HCT116 (cell line): Measurements from ENCODE around the gene RAI14. TPM values are rescaled to one million over a fixed set of nuclear protein-coding genes. Genes with fewer than 3 reads are reported as not detected.

Experiments used
- ATAC-seq: fragments of 200-7000 bp; cut with Tn5 transposase; 2 replicates; pipeline ENCODE4 v1.9.1; 2020; ENCODE audit warnings: mild to moderate bottlenecking, moderate library complexity
- BruUV-seq: library from RNA; stranded (reverse); fragments of 400-500 nt; replicated peaks from 2 replicates; lab custom pipeline; 2021; lab: Mats Ljungman, UMichigan
- CTCF ChIA-PET: fragments of 300-600 bp; sonication (Branson Sonifier 250); formaldehyde crosslinking; loops from one replicate; lab custom pipeline; 2021; ENCODE audit warnings: antibody characterized with exemption; lab: Charles Lee
- POLR2A ChIA-PET: fragments of 300-600, 350-600 bp; sonication (Branson Sonifier 250); formaldehyde crosslinking; loops from one replicate; lab custom pipeline; 2021; ENCODE audit warnings: antibody characterized with exemption; lab: Charles Lee
- RAD21 ChIA-PET, 2 experiments: fragments of 300-600 bp; sonication (Branson Sonifier 250); formaldehyde crosslinking; loops; one replicate each; lab custom pipeline; 2023; ENCODE audit warnings: low total read pairs in 2 of 2; ENCODE audit not compliant: uncharacterized antibody in 2 of 2, unreplicated experiment in 2 of 2, low non-redundant PET in 1 of 2; lab: Charles Lee
- DNase-seq: peaks from one replicate; pipeline ENCODE4 v3.0.0-alpha.2; 2010; ENCODE audit warnings: low read depth, low spot score
- H2AFZ ChIP-seq: fragments of 200-600 bp; shearing (Covaris generic), sonication (generic); 2 replicates; pipeline ENCODE4 v1.6.1; 2017; ENCODE audit warnings: low read depth, mixed run types, mixed read lengths, antibody characterized with exemption, low read length; ENCODE audit not compliant: poor library complexity, severe bottlenecking
- H3K27ac ChIP-seq: 2 replicates; pipeline ENCODE4 v1.5.1; 2012; ENCODE audit warnings: low read depth, low read length
- H3K27me3 ChIP-seq: fragments of 200-600 bp; sonication (generic); 2 replicates; pipeline ENCODE4 v1.6.1; 2016; ENCODE audit warnings: mixed run types, low read length, mixed read lengths; ENCODE audit not compliant: insufficient read depth
- H3K36me3 ChIP-seq, 2 experiments: fragments of 200-500 bp in 1 of 2; fragments of 200-600 bp in 1 of 2; sonication (Bioruptor generic) in 1 of 2; sonication (generic) in 1 of 2; 2 replicates each; pipeline versions ENCODE4 v1.5.1 to v1.6.1; 2014 to 2016; ENCODE audit warnings: low read length in 2 of 2, inconsistent platforms in 1 of 2, mixed read lengths in 1 of 2, mixed run types in 1 of 2; ENCODE audit not compliant: insufficient read depth in 2 of 2, control insufficient read depth in 1 of 2
- H3K4me1 ChIP-seq, 2 experiments: fragments of 200-600 bp in 1 of 2; sonication (generic) in 1 of 2; 2 replicates each; pipeline versions ENCODE4 v1.5.1 to v1.6.1; 2012 to 2017; ENCODE audit warnings: low read length in 2 of 2, inconsistent platforms in 1 of 2, mild to moderate bottlenecking in 1 of 2, mixed read lengths in 1 of 2, mixed run types in 1 of 2, moderate library complexity in 1 of 2; ENCODE audit not compliant: insufficient read depth in 2 of 2, control insufficient read depth in 1 of 2
- H3K4me2 ChIP-seq: fragments of 200-600 bp; sonication (generic); 2 replicates; pipeline ENCODE4 v1.6.1; 2017; ENCODE audit warnings: mixed run types, low read length, mixed read lengths
- H3K4me3 ChIP-seq, 2 experiments: fragments of 200-600 bp in 1 of 2; sonication (generic) in 1 of 2; replicated peaks in 1 of 2; 2 replicates each; pipeline ENCODE4 v1.5.1; 2011 to 2016; ENCODE audit warnings: low read length in 2 of 2, control low read depth in 1 of 2, low read depth in 1 of 2, mild to moderate bottlenecking in 1 of 2, mixed read lengths in 1 of 2, mixed run types in 1 of 2
- H3K79me2 ChIP-seq: fragments of 200-600 bp; sonication (generic); 2 replicates; pipeline ENCODE4 v1.6.1; 2017; ENCODE audit warnings: mild to moderate bottlenecking, mixed run types, low read length, moderate library complexity, mixed read lengths; ENCODE audit not compliant: insufficient read depth
- H3K9ac ChIP-seq: fragments of 200-600 bp; sonication (generic); 2 replicates; pipeline ENCODE4 v1.6.1; 2016; ENCODE audit warnings: low read length, mixed read lengths
- H3K9me2 ChIP-seq: fragments of 200-600 bp; sonication (generic), shearing (Covaris generic); 2 replicates; pipeline ENCODE4 v1.6.1; 2017; ENCODE audit warnings: mixed run types, mild to moderate bottlenecking, moderate library complexity; ENCODE audit not compliant: insufficient read depth
- H3K9me3 ChIP-seq, 2 experiments: fragments of 200-500 bp in 1 of 2; fragments of 200-600 bp in 1 of 2; sonication (Bioruptor generic) in 1 of 2; sonication (generic) in 1 of 2; 2 replicates each; pipeline ENCODE4 v1.6.1; 2014 to 2017; ENCODE audit warnings: low read length in 2 of 2, mixed read lengths in 2 of 2, inconsistent platforms in 1 of 2, low read depth in 1 of 2, mild to moderate bottlenecking in 1 of 2, mixed run types in 1 of 2, moderate library complexity in 1 of 2; ENCODE audit not compliant: control insufficient read depth in 1 of 2, insufficient read depth in 1 of 2
- H4K20me1 ChIP-seq: fragments of 200-600 bp; sonication (generic), shearing (Covaris generic); 2 replicates; pipeline ENCODE4 v1.6.1; 2017; ENCODE audit warnings: mixed run types, mild to moderate bottlenecking, moderate library complexity; ENCODE audit not compliant: insufficient read depth
- CBX3 ChIP-seq: IDR thresholded peaks from 2 replicates; pipeline ENCODE4 v1.6.1; 2012; ENCODE audit warnings: low read depth
- EZH2phosphoT487 ChIP-seq: fragments of 200-600 bp; IDR thresholded peaks from 2 replicates; pipeline ENCODE4 v1.6.1; 2018; ENCODE audit warnings: antibody characterized with exemption, borderline replicate concordance
- JUND ChIP-seq: IDR thresholded peaks from 2 replicates; pipeline ENCODE4 v1.6.1; 2012
- SRF ChIP-seq: IDR thresholded peaks from 2 replicates; pipeline ENCODE4 v1.6.1; 2012; ENCODE audit warnings: low read depth
- ZFX ChIP-seq: fragments of 450-650 bp; IDR thresholded peaks from 2 replicates; pipeline ENCODE4 v1.6.1; 2017
- intact Hi-C: fragments of 100-400 bp; cut with micrococcal nuclease; formaldehyde crosslinking; loops from 2 replicates; pipeline ENCODE4 v1.10.0; 2022
- total RNA-seq: library from RNA; stranded (reverse); gene quantifications from one replicate; pipeline ENCODE4 v1.2.1, GENCODE V29; 2021; ENCODE audit not compliant: unreplicated experiment
- TF ChIP-seq, protein P1 (sequence below): IDR thresholded peaks from 2 replicates; pipeline ENCODE4 v1.6.1; 2011; ENCODE audit warnings: mild to moderate bottlenecking, low read length, moderate library complexity; ENCODE audit not compliant: insufficient replicate concordance; ENCODE audit errors: extremely low read depth
- TF ChIP-seq, protein P2 (sequence below): IDR thresholded peaks from 2 replicates; pipeline ENCODE4 v1.6.1; 2012
- TF ChIP-seq, protein P3 (sequence below), 3 experiments: fragments of 200-600 bp in 1 of 3; sonication (generic) in 1 of 3; IDR thresholded peaks in 2 of 3; conservative IDR thresholded peaks in 1 of 3; 2 replicates each; pipeline ENCODE4 v1.5.1; 2012 to 2017; ENCODE audit warnings: low read depth in 2 of 3, low read length in 2 of 3, antibody characterized with exemption in 1 of 3, borderline replicate concordance in 1 of 3, control low read depth in 1 of 3, mild to moderate bottlenecking in 1 of 3, mixed read lengths in 1 of 3, mixed run types in 1 of 3, moderate library complexity in 1 of 3; ENCODE audit not compliant: insufficient read depth in 1 of 3

Gene RAI14
- total RNA-seq, 1 experiment from 2014 or later = 47.9 TPM

DNA sequence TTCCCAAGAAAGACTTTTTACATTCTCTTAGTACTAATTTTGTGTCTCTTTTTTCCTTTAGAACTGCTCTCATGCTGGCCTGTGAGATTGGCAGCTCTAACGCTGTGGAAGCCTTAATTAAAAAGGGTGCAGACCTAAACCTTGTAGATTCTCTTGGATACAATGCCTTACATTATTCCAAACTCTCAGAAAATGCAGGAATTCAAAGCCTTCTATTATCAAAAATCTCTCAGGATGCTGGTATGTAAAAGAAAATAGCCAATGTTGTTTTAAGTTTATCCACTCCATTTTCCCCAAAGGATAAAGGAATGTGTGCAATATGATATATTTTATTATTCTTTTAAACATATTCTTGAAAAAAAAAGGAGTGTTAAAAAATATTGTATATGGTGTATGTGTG is 155.6 kb downstream of the RAI14 start:
- H3K27ac ChIP-seq = no peak overlapping the region
- ChIA-PET CTCF (no interaction called here), RAD21 (no interaction called here), POLR2A (no interaction called here)
- H3K79me2 ChIP-seq = no peaks in the 10 kb centered on the region
- no peaks in the 10 kb centered on the region for H4K20me1 ChIP-seq
- H3K36me3 ChIP-seq = no peaks in the 10 kb centered on the region; a peak in 1 of 4 replicates
- no peaks in the 10 kb centered on the region for H3K9me2 ChIP-seq
- no peak overlapping the region for H3K9ac ChIP-seq
- no TSS peak for BruUV-seq
- no peaks in the 10 kb centered on the region for H3K27me3 ChIP-seq
- H3K4me1 ChIP-seq = no peaks in the 10 kb centered on the region
- intact Hi-C loops = no loop called here
- no peak for ATAC-seq
- no peak overlapping the region for H3K4me2 ChIP-seq
- no peaks in the 10 kb centered on the region for H3K9me3 ChIP-seq
- no peak for DNase-seq
- TF ChIP-seq, protein P1, sequence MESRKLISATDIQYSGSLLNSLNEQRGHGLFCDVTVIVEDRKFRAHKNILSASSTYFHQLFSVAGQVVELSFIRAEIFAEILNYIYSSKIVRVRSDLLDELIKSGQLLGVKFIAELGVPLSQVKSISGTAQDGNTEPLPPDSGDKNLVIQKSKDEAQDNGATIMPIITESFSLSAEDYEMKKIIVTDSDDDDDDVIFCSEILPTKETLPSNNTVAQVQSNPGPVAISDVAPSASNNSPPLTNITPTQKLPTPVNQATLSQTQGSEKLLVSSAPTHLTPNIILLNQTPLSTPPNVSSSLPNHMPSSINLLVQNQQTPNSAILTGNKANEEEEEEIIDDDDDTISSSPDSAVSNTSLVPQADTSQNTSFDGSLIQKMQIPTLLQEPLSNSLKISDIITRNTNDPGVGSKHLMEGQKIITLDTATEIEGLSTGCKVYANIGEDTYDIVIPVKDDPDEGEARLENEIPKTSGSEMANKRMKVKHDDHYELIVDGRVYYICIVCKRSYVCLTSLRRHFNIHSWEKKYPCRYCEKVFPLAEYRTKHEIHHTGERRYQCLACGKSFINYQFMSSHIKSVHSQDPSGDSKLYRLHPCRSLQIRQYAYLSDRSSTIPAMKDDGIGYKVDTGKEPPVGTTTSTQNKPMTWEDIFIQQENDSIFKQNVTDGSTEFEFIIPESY = no peak
- TF ChIP-seq SRF (no peak), ZFX (no peak), CBX3 (no peak), JUND (no peak), EZH2phosphoT487 (no peak)
- TF ChIP-seq, protein P2, sequence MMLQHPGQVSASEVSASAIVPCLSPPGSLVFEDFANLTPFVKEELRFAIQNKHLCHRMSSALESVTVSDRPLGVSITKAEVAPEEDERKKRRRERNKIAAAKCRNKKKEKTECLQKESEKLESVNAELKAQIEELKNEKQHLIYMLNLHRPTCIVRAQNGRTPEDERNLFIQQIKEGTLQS = no peak
- TF ChIP-seq, protein P3, sequence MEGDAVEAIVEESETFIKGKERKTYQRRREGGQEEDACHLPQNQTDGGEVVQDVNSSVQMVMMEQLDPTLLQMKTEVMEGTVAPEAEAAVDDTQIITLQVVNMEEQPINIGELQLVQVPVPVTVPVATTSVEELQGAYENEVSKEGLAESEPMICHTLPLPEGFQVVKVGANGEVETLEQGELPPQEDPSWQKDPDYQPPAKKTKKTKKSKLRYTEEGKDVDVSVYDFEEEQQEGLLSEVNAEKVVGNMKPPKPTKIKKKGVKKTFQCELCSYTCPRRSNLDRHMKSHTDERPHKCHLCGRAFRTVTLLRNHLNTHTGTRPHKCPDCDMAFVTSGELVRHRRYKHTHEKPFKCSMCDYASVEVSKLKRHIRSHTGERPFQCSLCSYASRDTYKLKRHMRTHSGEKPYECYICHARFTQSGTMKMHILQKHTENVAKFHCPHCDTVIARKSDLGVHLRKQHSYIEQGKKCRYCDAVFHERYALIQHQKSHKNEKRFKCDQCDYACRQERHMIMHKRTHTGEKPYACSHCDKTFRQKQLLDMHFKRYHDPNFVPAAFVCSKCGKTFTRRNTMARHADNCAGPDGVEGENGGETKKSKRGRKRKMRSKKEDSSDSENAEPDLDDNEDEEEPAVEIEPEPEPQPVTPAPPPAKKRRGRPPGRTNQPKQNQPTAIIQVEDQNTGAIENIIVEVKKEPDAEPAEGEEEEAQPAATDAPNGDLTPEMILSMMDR (IDR thresholded peaks at IDR 0.05 in 2 of 3, conservative IDR thresholded peaks at IDR 0.05 in 1 of 3; ENCODE audit: borderline replicate concordance in 1 of 3, insufficient read depth in 1 of 3, low read depth in 2 of 3, low read length in 2 of 3) = no peak
- H2AFZ ChIP-seq = no peak overlapping the region
- H3K4me3 ChIP-seq = no peak overlapping the region
